ENCODE measurements around the gene DIP2A. TPM values are rescaled to one million over a fixed set of nuclear protein-coding genes. Genes with fewer than 3 reads are reported as not detected.

The DIP2A gene
- total RNA-seq, 1 experiment from 2014 or later: 22.9 TPM

DNA sequence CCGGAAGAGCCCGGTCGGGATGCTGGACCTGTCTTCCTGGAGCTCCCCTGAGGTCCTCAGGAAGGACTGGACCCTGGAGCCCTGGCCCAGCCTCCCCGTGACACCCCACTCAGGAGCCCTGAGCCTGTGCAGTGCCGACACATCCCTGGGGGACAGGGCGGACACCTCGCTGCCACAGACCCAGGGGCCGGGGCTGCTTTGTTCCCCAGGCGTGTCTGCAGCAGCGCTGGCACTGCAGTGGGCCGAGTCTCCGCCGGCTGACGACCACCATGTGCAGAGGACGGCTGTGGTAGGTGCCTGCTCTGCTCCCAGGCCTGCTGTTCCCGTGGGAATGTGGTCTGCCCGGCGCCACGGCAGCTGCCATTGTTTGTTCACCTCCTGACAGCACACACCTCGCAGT lies 42.1 kb upstream of the DIP2A start:
- intact Hi-C loops (cut with micrococcal nuclease; ENCODE audit: unreplicated experiment): no loop called here
- no peaks in the 10 kb centered on the region; the same call in 1 of the 2 replicates for H3K36me3 ChIP-seq (ENCODE audit: control insufficient read depth, insufficient read depth, low read length)

DNA sequence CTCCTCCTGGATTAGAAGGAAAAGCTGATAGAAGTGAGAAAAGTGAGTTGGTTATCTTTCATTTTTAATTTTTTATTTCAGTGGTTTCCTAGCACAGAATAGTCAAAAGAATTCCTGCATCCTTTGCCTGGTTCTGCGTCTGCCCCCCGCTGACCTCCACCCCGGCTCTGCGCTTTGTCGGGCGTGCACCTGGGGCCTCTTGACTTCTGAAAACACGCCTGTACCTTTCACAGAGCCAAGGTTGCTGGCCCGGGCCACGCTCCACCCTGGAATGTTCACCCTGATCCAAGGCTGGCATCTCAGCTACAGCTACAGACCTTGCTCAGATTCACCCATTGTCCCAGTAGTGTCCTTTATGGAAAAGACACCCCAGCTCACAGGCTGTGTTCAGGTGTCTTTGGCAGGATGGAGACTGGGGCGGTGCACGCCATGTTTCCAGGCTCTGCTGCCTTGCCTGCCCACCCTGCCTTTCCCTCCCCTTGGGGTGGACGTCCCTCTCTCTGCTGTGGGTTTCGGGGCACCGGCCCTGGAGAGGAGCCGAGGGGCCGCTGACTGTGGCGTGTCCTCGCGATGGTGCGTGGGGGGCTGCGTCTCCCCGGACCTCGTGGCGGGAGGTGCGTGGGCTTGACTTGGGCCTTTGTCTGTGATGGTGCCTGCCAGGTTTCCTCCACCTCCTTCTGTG lies 40.3 kb upstream of the DIP2A start:
- intact Hi-C loops (cut with micrococcal nuclease; ENCODE audit: unreplicated experiment) (no loop called here), in situ Hi-C loops (cut with HindIII; ENCODE audit: low pct_unique_long_range_greater_than_20kb, low sequenced_read_pairs) (no loop called here)
- H3K4me3 ChIP-seq (ENCODE audit: low read depth in 2 of 2, low read length in 2 of 2): no peak overlapping the region
- ATAC-seq: no peak
- H3K4me1 ChIP-seq (ENCODE audit: control insufficient read depth, insufficient read depth, low read length): no peaks in the 10 kb centered on the region
- no peaks in the 10 kb centered on the region for H3K27me3 ChIP-seq (ENCODE audit: control insufficient read depth, insufficient read depth, low read length)
- H3K36me3 ChIP-seq (ENCODE audit: control insufficient read depth, insufficient read depth, low read length): no peaks in the 10 kb centered on the region; the same call in 1 of the 2 replicates
- no peak for DNase-seq (ENCODE audit: low read depth, low spot score)
- H3K9me3 ChIP-seq (ENCODE audit: control insufficient read depth, insufficient read depth, low read depth, low read length): no peaks in the 10 kb centered on the region
- ChIA-PET POLR2A (no interaction called here), CTCF (no interaction called here)
- BruUV-seq (replicated peaks): no TSS peak
- H3K27ac ChIP-seq (ENCODE audit: low read length): no peak overlapping the region
- TF ChIP-seq TCF7L2 (IDR thresholded peaks at IDR 0.05; ENCODE audit: low read depth, low read length) (no peak), POLR2AphosphoS5 (IDR thresholded peaks at IDR 0.05; ENCODE audit: low read depth, low read length) (no peak), SIN3A (IDR thresholded peaks at IDR 0.05; ENCODE audit: borderline replicate concordance, insufficient read depth, low read depth, low read length) (no peak)
- TF ChIP-seq, protein P1, sequence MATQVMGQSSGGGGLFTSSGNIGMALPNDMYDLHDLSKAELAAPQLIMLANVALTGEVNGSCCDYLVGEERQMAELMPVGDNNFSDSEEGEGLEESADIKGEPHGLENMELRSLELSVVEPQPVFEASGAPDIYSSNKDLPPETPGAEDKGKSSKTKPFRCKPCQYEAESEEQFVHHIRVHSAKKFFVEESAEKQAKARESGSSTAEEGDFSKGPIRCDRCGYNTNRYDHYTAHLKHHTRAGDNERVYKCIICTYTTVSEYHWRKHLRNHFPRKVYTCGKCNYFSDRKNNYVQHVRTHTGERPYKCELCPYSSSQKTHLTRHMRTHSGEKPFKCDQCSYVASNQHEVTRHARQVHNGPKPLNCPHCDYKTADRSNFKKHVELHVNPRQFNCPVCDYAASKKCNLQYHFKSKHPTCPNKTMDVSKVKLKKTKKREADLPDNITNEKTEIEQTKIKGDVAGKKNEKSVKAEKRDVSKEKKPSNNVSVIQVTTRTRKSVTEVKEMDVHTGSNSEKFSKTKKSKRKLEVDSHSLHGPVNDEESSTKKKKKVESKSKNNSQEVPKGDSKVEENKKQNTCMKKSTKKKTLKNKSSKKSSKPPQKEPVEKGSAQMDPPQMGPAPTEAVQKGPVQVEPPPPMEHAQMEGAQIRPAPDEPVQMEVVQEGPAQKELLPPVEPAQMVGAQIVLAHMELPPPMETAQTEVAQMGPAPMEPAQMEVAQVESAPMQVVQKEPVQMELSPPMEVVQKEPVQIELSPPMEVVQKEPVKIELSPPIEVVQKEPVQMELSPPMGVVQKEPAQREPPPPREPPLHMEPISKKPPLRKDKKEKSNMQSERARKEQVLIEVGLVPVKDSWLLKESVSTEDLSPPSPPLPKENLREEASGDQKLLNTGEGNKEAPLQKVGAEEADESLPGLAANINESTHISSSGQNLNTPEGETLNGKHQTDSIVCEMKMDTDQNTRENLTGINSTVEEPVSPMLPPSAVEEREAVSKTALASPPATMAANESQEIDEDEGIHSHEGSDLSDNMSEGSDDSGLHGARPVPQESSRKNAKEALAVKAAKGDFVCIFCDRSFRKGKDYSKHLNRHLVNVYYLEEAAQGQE (IDR thresholded peaks at IDR 0.05; ENCODE audit: insufficient read depth in 1 of 2, low read depth in 2 of 2, low read length in 1 of 2): no peak
- TF ChIP-seq, protein P2, sequence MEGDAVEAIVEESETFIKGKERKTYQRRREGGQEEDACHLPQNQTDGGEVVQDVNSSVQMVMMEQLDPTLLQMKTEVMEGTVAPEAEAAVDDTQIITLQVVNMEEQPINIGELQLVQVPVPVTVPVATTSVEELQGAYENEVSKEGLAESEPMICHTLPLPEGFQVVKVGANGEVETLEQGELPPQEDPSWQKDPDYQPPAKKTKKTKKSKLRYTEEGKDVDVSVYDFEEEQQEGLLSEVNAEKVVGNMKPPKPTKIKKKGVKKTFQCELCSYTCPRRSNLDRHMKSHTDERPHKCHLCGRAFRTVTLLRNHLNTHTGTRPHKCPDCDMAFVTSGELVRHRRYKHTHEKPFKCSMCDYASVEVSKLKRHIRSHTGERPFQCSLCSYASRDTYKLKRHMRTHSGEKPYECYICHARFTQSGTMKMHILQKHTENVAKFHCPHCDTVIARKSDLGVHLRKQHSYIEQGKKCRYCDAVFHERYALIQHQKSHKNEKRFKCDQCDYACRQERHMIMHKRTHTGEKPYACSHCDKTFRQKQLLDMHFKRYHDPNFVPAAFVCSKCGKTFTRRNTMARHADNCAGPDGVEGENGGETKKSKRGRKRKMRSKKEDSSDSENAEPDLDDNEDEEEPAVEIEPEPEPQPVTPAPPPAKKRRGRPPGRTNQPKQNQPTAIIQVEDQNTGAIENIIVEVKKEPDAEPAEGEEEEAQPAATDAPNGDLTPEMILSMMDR (IDR thresholded peaks at IDR 0.05): no peak

More for the DNA sequence above, 42.1 kb upstream of the DIP2A start:
- H3K4me1 ChIP-seq (ENCODE audit: control insufficient read depth, insufficient read depth, low read length): no peaks in the 10 kb centered on the region
- DNase-seq (ENCODE audit: low read depth, low spot score) (no peak), ATAC-seq (no peak)
- H3K4me3 ChIP-seq (ENCODE audit: low read depth in 2 of 2, low read length in 2 of 2): no peak overlapping the region
- ChIA-PET POLR2A (no interaction called here), CTCF (no interaction called here)
- H3K27ac ChIP-seq (ENCODE audit: low read length): no peak overlapping the region
- no TSS peak for BruUV-seq (replicated peaks)
- no peaks in the 10 kb centered on the region for H3K27me3 ChIP-seq (ENCODE audit: control insufficient read depth, insufficient read depth, low read length)
- in situ Hi-C loops (cut with HindIII; ENCODE audit: low pct_unique_long_range_greater_than_20kb, low sequenced_read_pairs): no loop called here
- TF ChIP-seq SIN3A (IDR thresholded peaks at IDR 0.05; ENCODE audit: borderline replicate concordance, insufficient read depth, low read depth, low read length): no peak
- TF ChIP-seq POLR2AphosphoS5 (IDR thresholded peaks at IDR 0.05; ENCODE audit: low read depth, low read length): no peak
- TF ChIP-seq, protein P2 (IDR thresholded peaks at IDR 0.05): no peak
- no peak for TF ChIP-seq TCF7L2 (IDR thresholded peaks at IDR 0.05; ENCODE audit: low read depth, low read length)
- TF ChIP-seq, protein P1 (IDR thresholded peaks at IDR 0.05; ENCODE audit: insufficient read depth in 1 of 2, low read depth in 2 of 2, low read length in 1 of 2): no peak
- H3K9me3 ChIP-seq (ENCODE audit: control insufficient read depth, insufficient read depth, low read depth, low read length): no peaks in the 10 kb centered on the region
